ENCODE data around the gene ADAM17. TPM values are rescaled to one million over a fixed set of nuclear protein-coding genes. Genes with fewer than 3 reads are reported as not detected.

ADAM17 gene
- total and polyA plus RNA-seq, 2 of the 8 experiments (the other 6 are each of a cell fraction or from before 2014, with no cell fraction given), result 6.5 to 23.5 TPM

DNA sequence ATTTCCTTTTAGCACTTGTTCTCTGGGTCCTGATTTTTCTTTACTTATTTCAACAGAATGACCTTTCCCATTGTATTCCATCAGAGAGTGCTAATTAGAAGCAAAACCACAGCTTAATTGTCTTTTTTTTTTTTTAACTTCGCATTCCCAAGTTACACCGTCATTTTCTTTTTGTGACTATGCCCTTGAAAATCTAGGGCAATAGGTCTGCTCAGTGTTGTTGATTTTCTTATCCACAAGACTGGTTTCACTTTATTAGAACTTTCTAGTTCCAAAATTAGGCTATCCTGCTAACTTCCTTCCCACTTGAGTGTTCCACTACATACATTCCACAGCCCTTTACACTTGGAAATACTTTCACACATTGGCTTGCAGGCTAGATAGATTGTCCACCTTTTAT is 18.7 kb upstream of the ADAM17 start:
- Histone ChIP-seq H3K27ac (ENCODE audit: low read depth, low read length) (no peak overlapping the region), H3K9ac (replicated peaks in 1 of 4; ENCODE audit: extremely low read depth in 1 of 4, low read depth in 3 of 4, low read length in 3 of 4) (no peak overlapping the region), H2BK20ac (ENCODE audit: low read length) (no peak overlapping the region), H3K14ac (ENCODE audit: insufficient read length) (no peak overlapping the region), H3K4ac (replicated peaks; ENCODE audit: insufficient read length, low read depth, low read length) (no peak overlapping the region), H2BK5ac (ENCODE audit: low read depth, low read length) (no peak overlapping the region), H3K4me3 (ENCODE audit: extremely low read depth in 1 of 4, insufficient read depth in 2 of 4, low read depth in 3 of 4, low read length in 4 of 4) (no peak overlapping the region), H3K23me2 (ENCODE audit: low read depth, low read length) (no peaks in the 10 kb centered on the region), H3K27me3 (replicated peaks in 1 of 4; ENCODE audit: control insufficient read depth in 3 of 4, extremely low read depth in 1 of 4, insufficient read depth in 3 of 4, low read length in 3 of 4) (no peaks in the 10 kb centered on the region), H4K5ac (ENCODE audit: insufficient read length, low read depth, low read length) (no peak overlapping the region), H3K79me2 (ENCODE audit: control insufficient read depth in 1 of 2, insufficient read depth in 2 of 2, low read length in 2 of 2) (no peaks in the 10 kb centered on the region), H3K79me1 (ENCODE audit: low read depth, low read length) (no peaks in the 10 kb centered on the region), H2BK120ac (replicated peaks; ENCODE audit: low read depth, low read length) (no peak overlapping the region), H4K91ac (replicated peaks; ENCODE audit: insufficient read length, low read length) (no peak overlapping the region), H3K36me3 (ENCODE audit: control insufficient read depth in 2 of 4, insufficient read depth in 4 of 4, low read length in 3 of 4) (no peaks in the 10 kb centered on the region), H4K20me1 (replicated peaks in 1 of 2; ENCODE audit: control insufficient read depth in 1 of 2, insufficient read depth in 2 of 2, low read length in 2 of 2) (peaks cover 0 to 2% of the 10 kb centered on the region in 2 experiments), H3K9me3 (ENCODE audit: insufficient read depth in 2 of 2, low read depth in 1 of 2, low read length in 1 of 2) (no peaks in the 10 kb centered on the region), H2AK5ac (ENCODE audit: low read depth, low read length) (no peak overlapping the region), H2BK15ac (ENCODE audit: low read length) (no peak overlapping the region), H2BK12ac (ENCODE audit: low read depth, low read length) (no peak overlapping the region), H4K8ac (ENCODE audit: extremely low read depth, insufficient read depth, low read length) (no peak overlapping the region), H2AFZ (ENCODE audit: low read length) (no peak overlapping the region), H3K4me2 (ENCODE audit: insufficient read depth in 1 of 2, low read depth in 2 of 2, low read length in 2 of 2) (no peak overlapping the region), H3K18ac (ENCODE audit: extremely low read depth, low read length) (no peak overlapping the region), H3K56ac (replicated peaks; ENCODE audit: insufficient read length, low read depth, low read length) (no peak overlapping the region), H3K23ac (ENCODE audit: insufficient read length) (no peak overlapping the region), H3K4me1 (replicated peaks in 1 of 4; ENCODE audit: control insufficient read depth in 3 of 4, insufficient read depth in 4 of 4, low read length in 3 of 4) (no peaks in the 10 kb centered on the region)
- POLR2A ChIA-PET (ENCODE audit: partially characterized antibody), result no interaction called here
- 94% methylated on average over 2 of the region's 2 CpGs; no CpG with 5 or more reads in 1 of the 2 experiments for WGBS, 2 experiments (ENCODE audit: extremely low coverage in 1 of 2, insufficient coverage in 1 of 2, insufficient read length in 1 of 2, insufficient replicate concordance in 2 of 2, low coverage in 1 of 2, low lambda C conversion rate in 2 of 2, missing lambda C conversion rate in 1 of 2)
- DNase-seq (ENCODE audit: low read depth in 1 of 2, low spot score in 2 of 2), result no peak
- CTCF ChIA-PET (ENCODE audit: partially characterized antibody), result interaction anchor here (0.8 to 1.6 kb wide), 6 partner anchors 11 to 385 kb away, joined by 3 to 4 read pairs (median 3); no protein-coding TSS in a partner anchor
- no peak for FAIRE-seq
- TF ChIP-seq RXRA (IDR thresholded peaks at IDR 0.05; ENCODE audit: insufficient read depth, low read depth, low read length) (no peak), SP2 (IDR thresholded peaks at IDR 0.05; ENCODE audit: low read length) (no peak), KDM5A (IDR thresholded peaks at IDR 0.05; ENCODE audit: low read length) (no peak), SIRT6 (IDR thresholded peaks at IDR 0.05; ENCODE audit: low read length) (no peak), CTBP2 (IDR thresholded peaks at IDR 0.05; ENCODE audit: borderline replicate concordance, insufficient read depth, insufficient read length, low read length) (no peak), RNF2 (IDR thresholded peaks at IDR 0.05; ENCODE audit: borderline replicate concordance, low read depth, low read length, missing control alignments, poor library complexity, severe bottlenecking) (no peak), HDAC2 (IDR thresholded peaks at IDR 0.05; ENCODE audit: borderline replicate concordance in 1 of 2, low read depth in 2 of 2, low read length in 2 of 2) (no peak), BRCA1 (IDR thresholded peaks at IDR 0.05; ENCODE audit: low read depth, low read length) (no peak)
- TF ChIP-seq, protein P1, sequence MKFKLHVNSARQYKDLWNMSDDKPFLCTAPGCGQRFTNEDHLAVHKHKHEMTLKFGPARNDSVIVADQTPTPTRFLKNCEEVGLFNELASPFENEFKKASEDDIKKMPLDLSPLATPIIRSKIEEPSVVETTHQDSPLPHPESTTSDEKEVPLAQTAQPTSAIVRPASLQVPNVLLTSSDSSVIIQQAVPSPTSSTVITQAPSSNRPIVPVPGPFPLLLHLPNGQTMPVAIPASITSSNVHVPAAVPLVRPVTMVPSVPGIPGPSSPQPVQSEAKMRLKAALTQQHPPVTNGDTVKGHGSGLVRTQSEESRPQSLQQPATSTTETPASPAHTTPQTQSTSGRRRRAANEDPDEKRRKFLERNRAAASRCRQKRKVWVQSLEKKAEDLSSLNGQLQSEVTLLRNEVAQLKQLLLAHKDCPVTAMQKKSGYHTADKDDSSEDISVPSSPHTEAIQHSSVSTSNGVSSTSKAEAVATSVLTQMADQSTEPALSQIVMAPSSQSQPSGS (IDR thresholded peaks at IDR 0.05; ENCODE audit: low read length), result no peak

Data from H1 (cell line).